Hindlimb muscle (tissue), 1 donor: ENCODE results near the gene PARP9. TPM values are rescaled to one million over a fixed set of nuclear protein-coding genes. Genes with fewer than 3 reads are reported as not detected.
"Not testable (repeated sequence)": the region's sequence is repeated elsewhere in the genome, so short reads cannot be mapped to it uniquely, and the experiment has no call there.

Source experiments
- DNase-seq: peaks from one replicate; pipeline ENCODE4 v3.0.0-alpha.2; 2013
- polyA plus RNA-seq: library from polyadenylated mRNA; unstranded; fragments of 120-200 nt; gene quantifications from one replicate; pipeline ENCODE4 v1.2.1, GENCODE V29; 2013; ENCODE audit not compliant: insufficient read length

Gene PARP9
- polyA plus RNA-seq, 1 donor = 13.7 TPM

- DNase-seq = no peak
Measured at GRCh38 chr3:122572940-122573412, 8.9 kb upstream of the PARP9 start.

DNA sequence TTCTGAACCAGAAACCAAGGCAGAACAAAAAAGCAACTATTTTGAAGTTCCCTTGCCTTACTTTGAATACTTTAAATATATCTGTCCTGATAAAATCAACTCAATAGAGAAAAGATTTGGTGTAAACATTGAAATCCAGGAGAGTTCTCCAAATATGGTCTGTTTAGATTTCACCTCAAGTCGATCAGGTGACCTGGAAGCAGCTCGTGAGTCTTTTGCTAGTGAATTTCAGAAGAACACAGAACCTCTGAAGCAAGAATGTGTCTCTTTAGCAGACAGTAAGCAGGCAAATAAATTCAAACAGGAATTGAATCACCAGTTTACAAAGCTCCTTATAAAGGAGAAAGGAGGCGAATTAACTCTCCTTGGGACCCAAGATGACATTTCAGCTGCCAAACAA is 4.7 kb upstream of the PARP9 start:
- DNase-seq = no peak

DNA sequence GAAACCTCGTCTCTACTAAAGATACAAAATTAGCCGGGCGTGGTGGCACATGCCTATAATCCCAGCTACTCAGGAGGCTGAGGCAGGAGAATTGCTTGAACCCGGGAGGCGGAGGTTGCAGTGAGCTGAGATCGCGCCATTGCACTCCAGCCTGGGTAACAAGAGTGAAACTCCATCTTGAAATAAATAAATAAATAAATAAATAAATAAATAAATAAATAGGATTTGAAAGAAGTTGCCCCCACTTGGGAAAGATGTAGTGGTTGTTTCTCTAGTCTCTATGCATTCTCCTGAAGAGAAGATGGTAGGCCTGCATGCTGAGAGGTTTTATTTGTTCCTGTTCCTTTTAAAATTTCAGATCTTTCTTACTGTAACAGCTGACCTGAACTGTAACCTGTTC is 4.0 kb upstream of the PARP9 start:
- not testable (repeated sequence) for DNase-seq

DNA sequence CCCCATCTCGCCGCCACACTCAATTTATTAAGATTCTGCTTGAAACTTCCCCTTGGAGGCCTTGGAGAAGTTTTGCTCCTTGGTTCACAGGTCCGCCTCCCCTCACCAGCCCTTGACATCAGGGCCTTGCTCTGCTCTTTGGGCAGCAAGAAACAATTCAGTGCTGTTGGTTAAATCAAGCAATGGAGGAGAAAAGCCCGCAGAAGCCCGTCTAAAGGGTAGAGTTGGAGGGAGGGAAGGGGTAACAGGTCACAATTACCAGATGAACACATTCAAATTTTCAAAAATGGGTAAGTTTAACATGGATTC is 429 bp downstream of the PARP9 start:
- DNase-seq = peak; percentile 25

GRCh38 chr3:122562923-122563716 is 980 bp downstream of the PARP9 start:
- no peak for DNase-seq

- peak; percentile 33 for DNase-seq
Measured at GRCh38 chr3:122560680-122561079, 3.4 kb downstream of the PARP9 start.

DNA sequence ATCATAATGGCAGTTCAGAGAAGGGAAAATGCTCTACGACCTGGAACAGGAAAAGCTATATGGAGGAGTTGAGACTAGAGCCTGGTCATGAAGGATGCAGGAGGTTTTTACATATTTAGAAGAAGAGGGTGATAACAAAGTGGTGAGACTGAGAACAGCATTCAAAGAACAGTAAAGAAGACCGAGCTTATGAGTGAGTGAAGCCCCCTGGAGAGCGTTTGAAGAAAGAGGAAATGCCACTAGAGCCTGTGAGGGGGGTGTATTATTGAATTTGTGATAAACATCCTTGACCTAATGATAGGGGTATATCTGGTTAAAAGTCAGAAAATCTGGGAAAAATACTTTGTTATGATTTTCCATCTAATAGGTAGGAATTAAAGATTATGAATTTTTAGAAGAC is 4.2 kb downstream of the PARP9 start:
- no peak for DNase-seq

DNA sequence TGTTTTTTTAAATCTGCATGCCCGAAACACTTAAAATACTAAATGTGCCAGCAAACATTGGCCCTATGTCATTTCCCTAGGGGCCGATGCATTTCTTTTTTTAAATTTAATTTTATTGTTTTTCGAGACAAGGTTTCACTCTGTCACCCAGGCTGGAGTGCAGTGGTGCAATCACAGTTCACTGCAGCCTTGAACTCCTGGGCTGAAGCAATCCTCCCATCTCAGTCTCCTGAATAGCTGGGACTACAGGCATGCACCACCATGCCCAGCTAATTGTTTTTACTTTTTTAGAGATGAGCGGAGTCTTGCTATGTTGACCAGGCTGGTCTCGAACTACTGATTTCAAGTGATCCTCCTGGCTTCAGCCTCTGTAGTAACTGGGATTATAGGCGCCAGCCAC is 5.5 kb downstream of the PARP9 start:
- DNase-seq = no peak

DNA sequence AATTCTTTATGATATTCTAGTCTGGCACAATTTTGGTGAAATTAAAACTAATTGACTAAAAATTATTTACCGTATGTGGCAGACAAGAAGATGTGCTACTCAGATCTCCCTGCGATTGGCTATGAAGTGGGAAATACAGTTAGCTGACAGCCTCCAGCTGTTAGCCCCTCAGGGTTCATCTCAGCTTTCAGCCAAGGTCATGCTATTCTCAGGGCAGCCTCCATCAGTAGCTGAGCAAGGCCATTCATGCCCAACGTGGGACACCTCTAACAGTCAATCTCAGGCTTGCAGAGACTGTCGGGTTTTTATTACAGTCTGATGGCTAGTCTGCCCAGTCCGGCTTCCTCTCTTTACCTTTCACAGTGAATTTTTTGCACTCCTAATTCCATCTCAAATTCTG is 6.7 kb downstream of the PARP9 start:
- no peak for DNase-seq

GRCh38 chr3:122555275-122556071 is 8.6 kb downstream of the PARP9 start:
- DNase-seq = no peak

- DNase-seq = no peak
Measured at GRCh38 chr3:122553171-122553570, 10.9 kb downstream of the PARP9 start.

DNA sequence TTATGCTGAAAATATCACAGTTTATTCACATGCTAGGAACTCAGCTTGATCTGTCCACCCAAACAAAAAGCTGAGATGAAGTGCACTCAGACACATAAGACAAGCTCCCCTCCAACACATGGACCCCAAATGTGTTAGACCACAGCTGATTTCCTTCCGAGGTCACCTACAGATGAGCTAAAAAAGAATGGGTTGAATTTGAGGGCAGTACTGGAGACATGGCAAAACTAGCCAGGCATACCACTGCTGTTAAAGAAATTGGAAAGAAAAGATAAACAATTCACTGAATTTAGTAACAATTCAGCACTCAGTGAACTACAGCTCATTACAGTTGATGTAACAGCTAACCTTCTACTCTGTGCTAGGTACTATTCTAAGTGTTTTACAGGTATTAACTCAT is 15.5 kb downstream of the PARP9 start:
- no peak for DNase-seq

GRCh38 chr3:122548076-122548475 is 16.0 kb downstream of the PARP9 start:
- no peak for DNase-seq

DNA sequence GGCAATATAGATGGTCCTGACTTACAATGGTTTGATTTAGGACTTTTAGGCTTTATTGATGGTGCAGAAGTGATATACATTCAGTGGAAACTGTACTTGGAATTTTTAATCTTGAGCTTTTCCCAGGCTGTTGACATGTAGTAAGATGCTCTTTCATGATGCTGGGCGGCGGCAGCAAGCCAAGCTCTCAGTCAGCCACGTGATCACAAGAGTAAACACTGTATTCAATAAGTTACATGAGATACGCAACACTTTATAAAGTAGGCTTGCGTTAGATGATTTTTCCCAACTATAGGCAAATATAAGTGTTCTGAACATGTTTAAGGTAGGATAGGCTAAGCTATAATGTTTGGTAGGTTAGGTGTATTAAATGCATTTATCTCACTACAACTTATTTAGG is 17.9 kb downstream of the PARP9 start:
- no peak for DNase-seq

GRCh38 chr3:122538956-122539490 is 25.1 kb downstream of the PARP9 start:
- no peak for DNase-seq

- DNase-seq = no peak
Measured at GRCh38 chr3:122536632-122537001, 27.5 kb downstream of the PARP9 start.

- DNase-seq = no peak
Measured at GRCh38 chr3:122535964-122536631, 28.0 kb downstream of the PARP9 start.

DNA sequence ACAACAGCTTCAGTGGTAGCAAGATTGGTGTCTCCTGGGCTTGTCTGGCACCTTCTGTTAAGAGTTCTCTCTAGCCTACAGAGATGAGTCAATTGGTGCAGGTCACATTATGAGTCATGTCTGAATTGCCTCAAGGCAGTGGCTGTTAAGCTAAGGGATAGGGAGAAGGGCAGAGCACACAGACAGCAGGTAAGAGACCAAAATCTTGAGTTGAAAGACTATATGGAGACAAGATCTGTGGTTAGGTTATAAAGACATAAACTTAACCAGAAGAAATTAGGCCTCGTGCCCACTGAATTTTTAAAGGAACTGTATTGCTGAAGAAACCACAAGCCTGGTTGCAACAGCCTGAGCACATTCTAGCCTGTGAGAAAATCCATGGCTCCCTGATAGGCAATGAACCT is 30.2 kb downstream of the PARP9 start:
- no peak for DNase-seq

GRCh38 chr3:122533480-122533879 is 30.6 kb downstream of the PARP9 start:
- no peak for DNase-seq

DNA sequence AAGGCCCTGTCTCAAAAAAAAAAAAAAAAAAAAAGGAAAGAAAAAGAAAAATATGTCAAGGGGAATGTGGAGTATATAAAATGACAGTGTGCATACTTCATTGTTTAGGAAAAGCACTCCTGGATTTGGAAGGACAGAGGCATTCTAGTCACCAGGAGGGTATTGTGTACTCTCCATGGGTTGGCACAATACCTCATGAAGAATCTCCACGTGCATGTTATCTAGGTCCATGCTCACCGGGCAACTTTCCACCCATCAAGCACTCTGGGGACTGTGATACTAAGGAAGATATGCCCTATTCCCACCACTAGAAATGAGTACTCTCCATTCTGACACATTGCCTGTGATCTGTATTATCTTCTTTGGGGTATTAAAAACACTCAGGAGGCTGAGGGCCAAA is 33.9 kb downstream of the PARP9 start:
- DNase-seq = no peak

GRCh38 chr3:122523317-122523716 is 40.8 kb downstream of the PARP9 start:
- no peak for DNase-seq

DNA sequence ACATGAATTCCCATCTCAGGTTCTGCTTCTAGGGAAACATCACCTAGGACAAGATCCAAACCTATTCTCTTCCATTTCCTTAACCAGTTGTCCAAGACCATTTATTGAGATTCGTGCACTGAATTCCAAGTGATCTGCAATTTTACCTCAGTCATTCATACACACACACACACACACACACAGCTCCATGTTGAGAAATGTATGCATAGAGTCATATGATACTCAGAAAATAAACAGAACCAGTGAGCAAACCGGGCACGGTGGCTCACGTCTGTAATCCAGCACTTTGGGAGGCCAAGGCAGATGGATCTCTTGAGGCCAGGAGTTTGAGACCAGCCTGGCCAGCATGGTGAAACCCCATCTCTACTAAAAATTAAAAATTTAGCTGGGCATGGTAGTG is 43.2 kb downstream of the PARP9 start:
- no peak for DNase-seq

DNA sequence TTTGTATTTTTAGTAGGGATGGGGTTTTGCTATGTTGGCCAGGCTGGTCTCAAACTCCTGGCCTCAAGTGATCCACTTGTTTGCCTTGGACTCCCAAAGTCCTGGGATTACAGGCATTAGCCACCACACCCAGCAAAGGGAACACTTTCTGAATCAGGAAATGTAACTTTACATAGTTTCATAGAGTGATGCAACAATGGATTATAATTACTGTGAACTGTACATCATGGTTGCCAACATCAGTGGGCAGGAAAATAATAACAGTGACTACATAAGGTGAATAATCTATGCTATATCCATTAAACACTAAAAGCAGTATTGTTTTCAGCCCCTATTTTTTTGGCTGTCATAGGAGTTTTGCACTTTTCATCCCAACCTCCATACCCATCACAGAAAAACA is 44.4 kb downstream of the PARP9 start:
- DNase-seq = no peak
